Epithelial cell of prostate (primary cell): ENCODE measurements around the gene CSNK1D.
A peak's percentile ranks its signal among the peaks of the same experiment; 100 is the strongest.
"Not testable (repeated sequence)": the region's sequence is repeated elsewhere in the genome, so short reads cannot be mapped to it uniquely, and the experiment has no call there.

Experiments
- DNase-seq: peaks from one replicate; pipeline ENCODE4 v3.0.0-alpha.2; 2011; ENCODE audit warnings: low read depth, low spot score
- H3K27ac ChIP-seq: fragments of 450-650 bp; 2 replicates; pipeline ENCODE4 v1.5.1; 2017; ENCODE audit warnings: mild to moderate bottlenecking

The CSNK1D gene

DNA sequence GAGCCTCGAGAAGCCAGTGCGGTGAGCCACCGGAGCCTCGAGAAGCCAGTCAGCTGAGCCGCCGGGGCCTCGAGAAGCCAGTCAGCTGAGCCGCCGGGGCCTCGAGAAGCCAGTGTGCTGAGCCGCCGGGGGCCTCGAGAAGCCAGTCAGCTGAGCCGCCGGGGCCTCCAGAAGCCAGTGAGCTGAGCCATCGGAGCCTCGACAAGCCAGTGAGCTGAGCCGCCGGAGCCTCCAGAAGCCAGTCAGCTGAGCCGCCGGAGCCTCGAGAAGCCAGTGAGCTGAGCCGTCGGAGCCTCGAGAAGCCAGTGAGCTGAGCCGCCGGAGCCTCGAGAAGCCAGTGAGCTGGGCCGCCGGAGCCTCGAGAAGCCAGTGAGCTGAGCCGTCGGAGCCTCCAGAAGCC, 18.8 kb downstream of the CSNK1D start:
- not testable (repeated sequence) for DNase-seq, H3K27ac ChIP-seq

DNA sequence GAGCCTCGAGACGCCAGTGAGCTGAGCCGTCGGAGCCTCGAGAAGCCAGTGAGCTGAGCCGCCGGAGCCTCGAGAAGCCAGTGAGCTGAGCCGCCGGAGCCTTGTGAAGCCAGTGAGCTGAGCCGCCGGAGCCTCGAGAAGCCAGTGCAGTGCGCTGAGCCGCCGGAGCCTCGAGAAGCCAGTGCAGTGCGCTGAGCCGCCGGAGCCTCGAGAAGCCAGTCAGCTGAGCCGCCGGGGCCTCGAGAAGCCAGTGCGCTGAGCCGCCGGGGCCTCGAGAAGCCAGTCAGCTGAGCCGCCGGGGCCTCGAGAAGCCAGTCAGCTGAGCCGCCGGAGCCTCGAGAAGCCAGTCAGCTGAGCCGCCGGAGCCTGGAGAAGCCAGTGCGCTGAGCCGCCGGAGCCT, 19.4 kb downstream of the CSNK1D start:
- DNase-seq, H3K27ac ChIP-seq: not testable (repeated sequence)

DNA sequence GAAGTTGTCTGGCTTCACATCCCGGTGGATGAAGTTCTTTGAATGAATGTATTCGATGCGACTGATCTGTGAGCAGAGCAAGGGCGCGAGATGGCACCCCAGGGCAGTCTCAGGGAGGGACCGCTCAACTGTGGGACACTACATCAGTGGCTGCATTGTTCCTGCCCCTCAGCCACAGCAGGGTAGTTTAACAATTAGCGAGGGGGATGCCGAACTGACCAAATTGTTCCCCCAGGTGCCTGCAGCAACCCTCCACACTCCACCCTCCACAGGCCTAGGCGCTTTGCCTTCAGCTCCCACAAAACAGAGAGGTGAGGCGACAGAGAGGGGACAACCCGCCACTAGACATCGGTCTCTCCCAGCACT, 20.3 kb downstream of the CSNK1D start:
- no peak for DNase-seq

DNA sequence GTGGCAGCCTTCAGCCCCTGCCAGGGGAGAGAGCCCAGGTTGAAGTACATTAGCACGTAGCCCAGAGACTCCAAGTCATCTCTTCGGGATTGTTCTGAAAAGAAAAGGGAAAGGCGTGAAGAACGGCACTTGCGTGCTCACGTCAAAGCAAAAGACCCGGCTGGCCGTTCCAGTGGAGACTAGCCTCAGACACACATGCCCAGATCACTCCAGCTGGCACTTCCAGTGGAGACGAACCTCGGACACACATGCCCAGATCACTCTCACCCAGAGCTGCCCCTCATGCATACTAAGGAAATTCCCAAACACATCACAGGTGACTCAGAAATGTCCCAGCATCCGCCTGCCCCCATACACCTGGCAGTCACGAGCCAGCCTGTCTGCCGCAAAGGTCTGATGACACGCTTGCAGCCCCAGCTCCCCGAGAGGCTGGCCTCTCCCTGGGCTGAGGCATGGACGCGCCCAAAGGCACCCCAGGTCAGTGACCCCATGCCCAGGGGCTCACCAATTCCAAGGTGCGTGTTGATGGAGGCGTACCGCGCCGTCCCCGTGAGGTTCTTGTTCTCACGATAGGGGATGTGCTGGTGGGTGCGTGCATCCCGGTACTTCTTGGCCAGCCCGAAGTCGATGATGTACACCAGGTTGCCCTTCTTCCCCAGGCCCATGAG, 20.9 kb downstream of the CSNK1D start:
- no peak overlapping the region for H3K27ac ChIP-seq
- DNase-seq: no peak

More for the DNA sequence above, 20.3 kb downstream of the CSNK1D start:
- no peak overlapping the region for H3K27ac ChIP-seq

DNA sequence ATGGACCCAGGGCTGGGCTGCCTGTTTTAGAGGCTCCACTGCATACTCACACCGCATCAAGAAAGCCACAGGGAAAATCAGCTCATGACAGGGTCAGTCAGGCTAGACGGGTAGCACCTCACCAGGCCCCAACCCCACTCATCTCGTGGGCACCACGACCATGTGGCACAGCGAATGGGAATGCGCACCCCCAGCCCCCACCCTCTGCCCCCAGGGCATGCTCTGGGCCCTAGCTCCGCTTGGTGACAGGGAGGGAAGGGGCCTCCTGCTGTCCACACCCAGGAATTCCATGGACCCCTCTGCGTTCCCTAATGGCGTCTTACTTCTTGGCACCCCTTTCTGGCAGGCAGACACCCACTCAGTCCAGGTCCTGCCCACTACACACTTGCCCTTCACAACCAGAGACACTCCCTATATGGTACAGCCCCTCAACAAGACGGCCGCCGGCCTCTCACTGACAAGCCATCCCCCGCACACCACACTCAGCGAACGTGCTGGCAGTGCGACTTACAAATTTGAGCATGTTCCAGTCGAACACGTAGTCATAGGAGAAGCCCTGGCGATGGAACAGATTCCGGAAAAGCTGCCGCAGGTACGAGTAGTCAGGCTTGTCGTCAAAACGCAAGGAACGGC, 22.5 kb downstream of the CSNK1D start:
- DNase-seq: no peak
- H3K27ac ChIP-seq: no peak overlapping the region

DNA sequence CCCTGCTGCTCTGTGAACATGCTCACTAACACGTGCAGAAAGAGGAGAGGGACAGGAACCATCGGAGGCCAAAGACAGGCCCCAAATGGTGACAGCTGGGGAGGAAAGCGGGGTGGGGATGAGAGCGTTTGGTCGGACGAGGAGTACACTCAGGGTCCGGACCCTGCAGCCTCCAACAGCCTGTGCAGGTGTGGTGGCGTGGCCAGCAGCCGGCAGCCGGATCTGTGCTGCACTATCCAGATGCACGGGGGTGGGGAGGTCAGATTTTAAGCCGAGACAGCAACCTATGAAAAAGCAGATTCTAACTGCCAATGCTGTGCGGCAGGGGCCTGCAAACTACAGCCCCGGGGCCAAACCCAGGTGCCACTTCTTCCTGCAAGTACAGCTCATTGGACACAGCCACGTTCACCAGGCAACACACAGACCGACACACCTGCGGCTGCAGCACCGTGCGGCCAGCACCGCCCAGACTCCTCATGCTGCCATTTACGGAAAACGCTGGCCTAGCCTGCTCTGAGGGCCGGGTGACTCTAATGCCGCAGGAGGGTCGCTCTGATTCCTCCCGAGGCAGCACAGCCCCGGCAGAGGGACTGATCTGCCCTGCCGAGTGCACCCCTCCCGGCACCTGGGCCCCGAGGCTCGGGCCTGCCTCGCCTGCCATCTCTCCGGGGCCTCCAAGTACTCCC, 23.5 kb downstream of the CSNK1D start:
- DNase-seq: no peak

DNA sequence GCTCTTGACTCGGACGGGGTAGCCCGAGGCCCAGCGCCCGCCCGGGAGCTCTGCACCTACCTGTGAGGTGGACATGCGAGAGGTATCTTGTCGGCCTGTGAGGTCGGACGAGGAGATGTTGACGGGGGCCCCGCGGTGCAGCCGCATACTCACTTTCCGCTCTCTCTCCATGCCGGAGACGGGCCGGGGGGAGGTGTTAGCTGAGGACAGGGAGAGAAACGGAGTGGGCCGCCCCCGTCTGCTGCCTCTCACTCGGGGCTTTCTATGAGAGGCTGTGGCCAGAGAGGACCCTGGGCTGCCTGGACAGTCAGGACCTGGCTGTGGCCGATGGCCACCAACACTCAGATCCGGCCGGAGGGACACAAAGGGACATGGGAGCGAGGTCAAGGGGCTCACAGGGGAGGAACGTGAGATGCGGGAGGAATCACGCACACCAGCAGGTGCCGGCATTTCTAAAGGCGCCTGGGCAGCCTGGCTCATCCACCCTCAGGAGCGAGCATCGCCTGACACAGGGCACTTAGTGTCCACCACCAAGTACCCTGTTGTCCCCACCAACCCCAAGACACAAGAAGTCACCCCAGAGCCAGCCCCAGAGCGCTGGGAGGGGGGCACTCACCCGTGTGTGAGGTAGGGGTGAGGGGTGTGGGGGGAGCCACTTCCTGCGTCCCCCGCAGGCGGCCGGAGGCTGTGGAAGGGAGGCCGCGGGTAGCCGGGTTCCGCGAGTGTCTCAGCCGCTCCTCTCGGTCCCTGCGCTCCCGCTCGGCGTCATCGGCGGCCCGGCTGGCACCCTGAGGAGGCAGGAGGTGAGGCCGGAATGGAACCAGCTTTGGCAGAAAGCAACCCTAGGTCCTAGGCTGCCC, 24.5 kb downstream of the CSNK1D start:
- H3K27ac ChIP-seq: no peak overlapping the region
- no peak for DNase-seq

More for the DNA sequence above, 23.5 kb downstream of the CSNK1D start:
- no peak overlapping the region for H3K27ac ChIP-seq

DNA sequence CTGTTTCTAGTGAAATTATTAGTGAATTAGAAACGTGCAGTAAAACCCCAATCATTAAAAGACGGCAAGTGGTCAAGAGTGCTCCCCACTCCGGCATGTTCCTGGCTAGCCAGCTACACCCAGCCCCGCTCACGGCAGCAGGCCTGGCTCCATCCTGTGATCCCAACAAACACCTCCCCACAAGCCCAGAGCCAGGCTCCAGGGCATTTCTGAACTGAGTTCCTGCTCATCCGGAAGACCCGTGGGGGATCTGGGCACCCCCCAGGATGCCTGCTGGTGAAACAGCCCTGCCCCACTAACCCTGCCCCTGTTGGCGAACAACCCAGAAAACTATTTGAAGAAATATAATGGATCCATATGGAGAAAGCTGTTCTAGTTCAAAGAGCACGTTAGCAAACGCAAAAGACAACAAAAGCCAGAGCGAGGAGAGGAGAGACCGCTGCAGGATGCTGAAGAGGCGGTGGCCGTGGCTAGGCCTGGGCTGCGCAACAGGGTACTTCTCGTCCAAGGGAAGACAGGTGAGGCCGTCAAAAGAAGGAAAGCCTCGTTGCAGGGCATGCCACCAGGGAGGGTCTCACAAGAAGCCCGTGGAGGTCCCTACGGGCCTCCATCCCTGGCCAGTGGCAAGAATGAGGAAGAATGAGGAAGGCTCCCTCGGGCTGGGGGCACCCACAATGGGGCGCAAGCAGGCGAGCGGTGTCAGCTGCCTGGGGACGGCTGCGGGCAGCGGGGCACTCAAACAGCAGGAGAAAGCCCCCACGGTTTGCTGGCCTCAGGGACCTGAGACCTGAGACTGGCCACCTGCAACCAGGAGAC, 25.4 kb downstream of the CSNK1D start:
- peak overlapping the region; percentile 91 for H3K27ac ChIP-seq
- no peak for DNase-seq

DNA sequence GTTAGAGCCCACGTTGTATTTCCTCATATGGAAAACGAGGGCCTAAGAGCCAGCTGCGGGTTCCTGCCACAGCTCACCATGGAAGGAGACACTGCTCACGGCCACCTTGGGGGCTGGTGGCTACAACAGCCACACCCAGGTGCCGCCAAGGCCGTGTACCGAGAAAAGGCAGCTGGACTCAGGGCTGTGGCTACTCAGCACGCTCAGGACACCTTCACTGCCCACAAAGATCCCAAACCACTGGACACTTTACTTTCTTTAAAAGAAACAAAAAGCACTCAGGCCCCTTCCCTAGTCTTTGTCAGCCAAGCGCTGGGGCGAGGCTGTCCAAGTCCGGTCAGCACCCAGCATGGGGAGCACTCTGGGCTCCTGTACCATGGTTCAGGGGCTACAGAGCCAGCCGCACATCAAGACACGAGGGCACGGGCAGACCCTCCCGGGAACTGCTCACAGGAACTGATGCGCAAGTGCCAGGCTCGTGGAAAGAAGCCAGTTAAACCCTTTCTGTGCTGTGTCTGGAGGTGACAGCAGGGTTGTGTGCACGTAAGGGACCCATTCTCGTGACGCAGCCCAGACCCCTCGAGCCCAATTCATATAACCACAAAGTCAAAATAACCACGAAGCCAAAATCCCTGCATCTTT, 26.2 kb downstream of the CSNK1D start:
- peak overlapping the region; percentile 91 for H3K27ac ChIP-seq
- no peak for DNase-seq

DNA sequence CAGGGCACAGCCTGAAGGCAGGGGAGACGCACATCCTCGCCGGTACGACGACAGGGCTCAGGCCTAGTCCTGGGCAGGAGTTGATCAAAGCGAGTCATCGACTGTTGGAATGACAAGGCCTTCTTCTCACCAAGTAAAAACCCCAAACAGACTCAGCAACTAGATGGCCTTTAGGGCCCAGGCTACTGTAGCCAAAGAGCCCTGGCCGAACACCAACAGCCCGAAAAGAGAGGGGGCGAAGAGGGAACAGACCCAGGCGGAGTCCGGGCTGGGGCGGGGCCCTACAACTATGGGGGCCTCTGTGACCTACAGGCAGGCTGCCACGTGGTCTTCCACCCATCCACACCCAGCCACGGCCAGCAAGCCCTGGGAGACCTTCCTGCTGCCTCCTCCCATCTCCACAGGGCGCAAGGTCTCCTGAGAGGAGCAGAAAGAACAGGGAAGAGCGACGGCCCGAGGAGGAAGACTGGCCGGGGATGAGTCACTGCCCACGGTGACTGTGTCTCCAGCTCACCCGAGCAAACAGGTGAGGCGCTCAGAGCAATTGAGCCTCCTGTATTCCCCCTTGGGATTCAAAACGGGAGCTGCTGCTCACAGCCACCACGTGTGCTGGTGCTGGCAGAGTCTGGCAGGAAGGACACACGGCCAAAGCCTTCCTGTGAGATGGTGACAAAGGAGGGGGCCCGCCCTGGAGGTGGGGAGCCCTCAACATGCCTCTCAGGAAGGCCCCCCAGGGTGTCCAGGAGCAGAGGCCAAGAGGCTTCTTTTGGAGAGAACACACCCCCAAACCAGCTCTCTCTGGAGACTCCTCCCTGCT, 26.9 kb downstream of the CSNK1D start:
- DNase-seq: peak; percentile 69
- H3K27ac ChIP-seq: peak overlapping the region; percentile 91

DNA sequence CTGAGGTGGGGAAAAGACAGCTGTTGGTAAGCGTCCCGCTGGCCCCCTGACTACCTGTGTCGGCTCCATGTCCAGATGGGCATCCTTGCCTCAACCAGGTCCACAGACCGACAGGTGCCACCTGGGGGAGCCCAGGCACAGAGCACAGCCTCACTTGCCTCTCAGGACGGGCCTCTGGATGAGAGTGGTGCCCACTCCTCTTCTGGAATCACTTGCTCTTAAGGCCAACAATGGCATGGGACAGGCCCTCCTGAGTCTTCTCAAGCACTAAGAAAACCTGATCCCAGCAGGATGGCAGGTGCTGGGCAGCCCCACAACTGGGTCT, 27.5 kb downstream of the CSNK1D start:
- DNase-seq: no peak
- H3K27ac ChIP-seq: peak overlapping the region; percentile 91

DNA sequence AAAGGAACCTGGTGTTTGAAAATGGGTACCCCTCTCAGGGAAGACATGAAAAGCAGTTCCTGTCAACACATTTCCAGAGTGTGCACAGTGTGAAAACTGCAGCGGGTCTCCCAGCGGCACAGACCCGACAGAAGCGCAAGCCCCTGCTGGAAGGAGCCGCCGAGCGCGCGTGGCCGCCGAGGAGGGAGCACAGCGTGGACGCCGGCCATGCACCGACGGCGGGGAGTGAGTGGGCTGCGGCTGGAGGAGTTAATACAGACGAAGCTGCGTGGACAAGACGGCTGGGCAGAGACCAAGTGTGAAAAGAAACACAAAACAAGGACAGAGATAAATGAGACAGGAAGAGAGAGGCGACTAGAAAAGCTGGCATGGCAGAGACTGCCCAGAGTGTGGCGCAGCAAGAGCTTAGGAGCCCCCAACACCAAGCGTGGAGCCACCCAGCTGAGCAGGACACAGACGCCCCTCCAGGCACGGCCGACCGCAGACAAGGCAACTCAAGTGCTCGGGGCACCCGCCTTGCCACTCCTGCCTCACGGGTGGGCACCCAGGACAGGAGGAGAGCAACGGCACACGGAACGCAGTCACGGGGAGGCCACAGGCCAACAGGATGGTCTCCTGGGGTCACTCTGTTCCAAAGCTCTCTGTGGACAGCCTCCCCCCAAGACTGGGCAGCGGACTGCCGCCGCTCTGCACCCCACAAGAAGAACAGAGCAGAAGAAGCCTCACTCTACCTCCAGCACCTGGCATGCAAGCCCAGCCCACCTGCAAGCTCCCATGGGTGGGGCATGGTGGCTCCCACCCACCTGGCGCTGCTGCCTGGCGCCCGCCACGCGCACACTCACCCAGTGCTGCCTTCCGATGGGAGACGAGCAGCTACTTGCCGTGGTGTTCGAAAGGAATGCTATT, 28.1 kb downstream of the CSNK1D start:
- peak overlapping the region; percentile 91 for H3K27ac ChIP-seq
- DNase-seq: no peak

DNA sequence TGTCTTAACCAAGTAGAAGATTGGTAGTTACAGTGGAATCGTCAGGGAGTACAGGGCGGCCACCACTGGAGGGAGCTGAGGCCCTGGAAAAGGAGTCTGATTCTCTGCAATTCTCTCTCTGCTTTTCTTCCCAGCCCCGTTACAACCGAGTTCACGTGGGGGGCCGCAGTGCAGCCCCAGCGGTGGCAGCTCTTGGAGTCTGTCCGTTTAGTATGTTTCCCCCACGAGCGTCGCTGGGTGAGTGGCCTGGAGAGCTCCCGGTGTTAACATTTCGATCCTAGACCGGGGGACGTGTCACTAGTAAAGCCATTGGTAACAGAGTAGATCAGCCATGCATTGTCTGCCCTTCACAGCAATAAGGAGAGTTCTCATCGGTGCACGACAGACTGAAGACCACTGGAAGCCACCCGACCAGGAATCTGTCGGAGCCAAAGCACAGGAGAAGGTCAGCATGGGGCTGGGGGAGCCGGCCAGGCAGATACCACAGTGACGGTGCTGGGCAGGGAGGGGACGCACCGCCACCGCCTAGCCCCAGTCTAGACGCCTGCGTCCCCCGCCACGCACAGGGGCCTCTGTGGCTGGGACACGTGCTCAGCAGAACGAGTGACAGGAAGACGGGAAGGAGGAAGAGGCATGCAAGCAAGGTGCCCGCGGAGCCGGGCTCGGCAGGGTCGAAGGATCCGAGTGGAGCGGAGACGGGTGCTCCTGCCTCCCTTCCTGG, 28.9 kb downstream of the CSNK1D start:
- peak overlapping the region; percentile 91 for H3K27ac ChIP-seq
- DNase-seq: no peak

DNA sequence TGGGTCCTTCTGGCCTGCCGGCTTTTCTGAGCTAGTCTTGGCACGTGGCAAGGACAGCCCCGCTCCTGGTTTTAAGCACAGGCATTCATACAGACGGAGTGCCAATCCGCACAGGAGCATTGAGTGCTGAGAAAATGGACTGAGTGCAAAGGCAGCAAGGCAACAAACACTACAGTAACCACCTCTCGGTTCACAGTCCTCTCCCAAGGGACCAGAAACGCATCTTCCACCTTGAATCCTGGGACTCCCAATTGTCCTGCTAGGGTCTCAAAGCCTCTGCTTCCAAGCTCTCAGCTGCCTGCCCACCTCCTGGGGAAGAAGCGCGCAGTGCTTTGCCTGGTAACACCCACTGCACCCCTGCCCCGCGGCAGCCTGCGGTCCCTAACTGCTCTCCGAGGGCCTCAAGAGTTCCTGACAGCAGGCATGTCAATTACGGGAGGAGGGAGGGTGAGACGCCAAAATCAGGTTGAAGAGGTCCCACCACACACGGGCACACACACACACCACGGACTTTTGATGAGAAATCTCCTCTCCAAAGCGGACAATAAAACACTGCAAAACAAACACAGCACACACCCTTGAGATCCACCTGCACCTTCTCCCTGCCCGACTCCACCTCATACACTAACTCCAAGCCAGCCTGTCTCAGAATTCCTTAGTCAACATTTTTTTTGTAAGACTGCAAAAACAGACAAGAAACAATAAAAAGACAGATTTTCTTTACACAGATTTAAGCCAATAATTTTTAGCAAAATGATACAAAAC, 29.7 kb downstream of the CSNK1D start:
- no peak for DNase-seq
- H3K27ac ChIP-seq: peak overlapping the region; percentile 91

DNA sequence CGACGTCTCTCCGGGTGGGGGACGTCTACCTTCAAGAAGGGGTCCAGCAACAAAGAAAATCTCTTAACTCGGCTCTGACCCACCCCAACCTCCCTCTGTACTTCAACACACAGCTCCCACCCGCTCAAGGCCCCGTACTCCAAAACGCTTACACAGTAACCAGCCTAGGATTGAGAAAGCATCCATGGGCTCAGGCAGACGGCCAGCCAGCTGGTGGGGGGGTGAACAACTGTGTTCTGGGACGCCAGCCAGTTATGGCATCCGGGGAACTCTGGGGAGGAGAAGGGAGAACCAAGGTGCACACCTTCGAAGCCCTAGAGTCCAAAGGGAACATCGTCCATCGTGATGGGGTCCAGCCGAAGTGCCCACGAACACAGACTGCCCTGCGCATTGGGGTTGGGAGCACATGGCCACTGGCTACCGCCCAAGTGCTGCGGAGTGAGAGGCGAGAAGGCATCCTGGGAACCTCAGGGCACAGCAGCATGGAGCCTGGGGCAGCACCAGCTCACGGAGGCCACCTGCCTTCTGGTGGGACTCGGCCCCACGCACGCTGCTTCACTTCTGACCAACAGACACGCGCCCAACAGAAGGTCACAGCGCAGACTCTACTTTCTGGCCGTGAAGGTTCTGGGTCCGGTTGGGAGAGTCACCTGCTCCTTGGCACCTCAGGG, 30.4 kb downstream of the CSNK1D start:
- DNase-seq: no peak
- peak overlapping the region; percentile 91 for H3K27ac ChIP-seq

DNA sequence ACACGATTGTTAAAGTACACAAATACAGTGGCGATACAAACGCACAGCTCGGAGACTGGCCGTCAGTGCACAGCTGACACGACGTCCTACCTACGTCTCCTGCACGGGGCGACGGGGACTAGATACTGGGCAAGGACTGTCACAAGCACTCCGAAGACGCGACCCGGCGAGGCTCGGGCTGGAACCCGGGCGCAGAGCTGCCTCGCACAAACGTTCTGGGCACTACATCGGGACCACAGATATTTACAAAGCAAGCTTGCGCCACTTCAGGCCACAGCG, 30.9 kb downstream of the CSNK1D start:
- no peak for DNase-seq
- peak overlapping the region; percentile 91 for H3K27ac ChIP-seq
